ENCODE results near the gene CATSPERE.

DNA sequence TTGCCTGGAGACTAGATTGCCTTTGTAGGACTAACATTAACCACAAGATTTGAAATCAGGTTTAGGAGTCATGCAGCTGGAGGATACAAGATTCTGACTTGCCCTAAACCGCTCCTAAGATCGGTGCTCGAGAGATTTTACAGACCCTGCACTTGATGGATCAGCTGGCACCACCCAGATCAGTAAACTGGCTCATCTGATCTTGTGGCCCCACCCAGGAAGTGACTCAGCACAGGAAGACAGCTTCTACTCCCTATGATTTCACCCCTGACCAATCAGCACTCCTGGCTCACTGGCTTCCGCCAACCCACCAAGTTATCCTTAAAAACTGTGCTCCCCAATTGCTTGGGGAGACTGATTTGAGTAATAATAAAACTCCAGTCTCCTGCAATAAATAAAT is 876 bp upstream of the CATSPERE start:
- TF ChIP-seq, protein P1, sequence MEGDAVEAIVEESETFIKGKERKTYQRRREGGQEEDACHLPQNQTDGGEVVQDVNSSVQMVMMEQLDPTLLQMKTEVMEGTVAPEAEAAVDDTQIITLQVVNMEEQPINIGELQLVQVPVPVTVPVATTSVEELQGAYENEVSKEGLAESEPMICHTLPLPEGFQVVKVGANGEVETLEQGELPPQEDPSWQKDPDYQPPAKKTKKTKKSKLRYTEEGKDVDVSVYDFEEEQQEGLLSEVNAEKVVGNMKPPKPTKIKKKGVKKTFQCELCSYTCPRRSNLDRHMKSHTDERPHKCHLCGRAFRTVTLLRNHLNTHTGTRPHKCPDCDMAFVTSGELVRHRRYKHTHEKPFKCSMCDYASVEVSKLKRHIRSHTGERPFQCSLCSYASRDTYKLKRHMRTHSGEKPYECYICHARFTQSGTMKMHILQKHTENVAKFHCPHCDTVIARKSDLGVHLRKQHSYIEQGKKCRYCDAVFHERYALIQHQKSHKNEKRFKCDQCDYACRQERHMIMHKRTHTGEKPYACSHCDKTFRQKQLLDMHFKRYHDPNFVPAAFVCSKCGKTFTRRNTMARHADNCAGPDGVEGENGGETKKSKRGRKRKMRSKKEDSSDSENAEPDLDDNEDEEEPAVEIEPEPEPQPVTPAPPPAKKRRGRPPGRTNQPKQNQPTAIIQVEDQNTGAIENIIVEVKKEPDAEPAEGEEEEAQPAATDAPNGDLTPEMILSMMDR (IDR thresholded peaks at IDR 0.05): no peak
- TF ChIP-seq POLR2A (IDR thresholded peaks at IDR 0.05): no peak

Data from heart left ventricle (tissue), 13 donors.